ENCODE measurements around the gene LCLAT1.

LCLAT1 gene

GRCh38 chr2:30480703-30481322 is 33.8 kb downstream of the LCLAT1 start:
- H3K27ac ChIP-seq, result no peak overlapping the region
- TF ChIP-seq ZFX (IDR thresholded peaks at IDR 0.05) (no peak), CTCF (conservative IDR thresholded peaks at IDR 0.05) (no peak)

- no peak overlapping the region for H3K27ac ChIP-seq
- TF ChIP-seq CTCF (conservative IDR thresholded peaks at IDR 0.05) (no peak), ZFX (IDR thresholded peaks at IDR 0.05) (no peak)
Measured at GRCh38 chr2:30481323-30481800, 34.3 kb downstream of the LCLAT1 start.

GRCh38 chr2:30482011-30482410 is 35.0 kb downstream of the LCLAT1 start:
- H3K27ac ChIP-seq, result no peak overlapping the region
- no peak for TF ChIP-seq ZFX (IDR thresholded peaks at IDR 0.05)
- no peak for TF ChIP-seq CTCF (conservative IDR thresholded peaks at IDR 0.05)

GRCh38 chr2:30484145-30484544 is 37.1 kb downstream of the LCLAT1 start:
- no peak overlapping the region for H3K27ac ChIP-seq
- TF ChIP-seq CTCF (conservative IDR thresholded peaks at IDR 0.05), result no peak
- TF ChIP-seq ZFX (IDR thresholded peaks at IDR 0.05), result no peak

- TF ChIP-seq CTCF (conservative IDR thresholded peaks at IDR 0.05) (no peak), ZFX (IDR thresholded peaks at IDR 0.05) (no peak)
- no peak overlapping the region for H3K27ac ChIP-seq
Measured at GRCh38 chr2:30484995-30485394, 37.9 kb downstream of the LCLAT1 start.

- H3K27ac ChIP-seq, result no peak overlapping the region
- TF ChIP-seq ZFX (IDR thresholded peaks at IDR 0.05) (no peak), CTCF (conservative IDR thresholded peaks at IDR 0.05) (no peak)
Measured at GRCh38 chr2:30486655-30487054, 39.6 kb downstream of the LCLAT1 start.

GRCh38 chr2:30487603-30488002 is 40.6 kb downstream of the LCLAT1 start:
- TF ChIP-seq CTCF (conservative IDR thresholded peaks at IDR 0.05), result no peak
- TF ChIP-seq ZFX (IDR thresholded peaks at IDR 0.05), result no peak
- no peak overlapping the region for H3K27ac ChIP-seq
